Adrenal gland (tissue), 5 donors: ENCODE data around the gene DSCAML1.

Experiments
- CTCF ChIP-seq, 6 experiments: fragments of 450-650 bp in 4 of 6; fragments of 200-600 bp in 2 of 6; sonication (generic) in 1 of 6; IDR thresholded peaks; 1 replicate in 5 of 6; 2 replicates in 1 of 6; pipeline versions ENCODE4 v1.5.1 to v1.8.0; 2016 to 2021; ENCODE audit warnings: antibody characterized with exemption in 6 of 6, mild to moderate bottlenecking in 2 of 6, moderate library complexity in 1 of 6
- POLR2A ChIP-seq, 2 donors: fragments of 450-650 bp; IDR thresholded peaks; one replicate each; pipeline ENCODE4 v1.6.1; 2017; ENCODE audit warnings: antibody characterized with exemption in 2 of 2, mild to moderate bottlenecking in 2 of 2, moderate library complexity in 1 of 2
- donor health status: DM: no; HTN: no; CAD: no.

GRCh38 chr11:117549417-117549816 is 247.6 kb downstream of the DSCAML1 start:
- TF ChIP-seq CTCF (IDR thresholded peaks at IDR 0.05) (no peak), POLR2A (IDR thresholded peaks at IDR 0.05) (no peak)
